ENCODE measurements around the gene CCL13. TPM values are rescaled to one million over a fixed set of nuclear protein-coding genes. Genes with fewer than 3 reads are reported as not detected.

Gene CCL13
- polyA plus RNA-seq, 3 donors, result not detected

DNA sequence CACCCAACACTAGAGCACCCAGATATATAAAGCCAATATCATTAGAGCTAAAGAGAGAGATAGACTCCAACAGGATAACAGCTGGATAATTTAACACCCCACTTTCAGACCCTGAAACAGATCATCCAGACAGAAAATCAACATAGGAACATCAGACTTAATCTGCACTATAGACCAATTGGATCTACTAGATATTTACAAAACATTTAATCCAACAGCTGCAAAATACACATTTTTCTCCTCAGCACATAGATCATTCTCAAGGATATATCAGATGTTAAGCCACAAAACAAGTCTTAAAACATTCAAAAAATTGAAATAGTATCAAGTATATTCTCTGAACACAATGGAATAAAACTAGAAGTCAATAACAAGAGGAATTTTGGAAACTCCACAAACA is 4.1 kb upstream of the CCL13 start:
- H4K20me1 ChIP-seq (ENCODE audit: insufficient read depth, low read length), result no peaks in the 10 kb centered on the region
- intact Hi-C loops (cut with micrococcal nuclease), result no loop called here
- Mint-ChIP-seq H3K36me3 (no peaks in the 10 kb centered on the region), H3K27me3 (ENCODE audit: low read depth in 3 of 3) (peaks cover 0 to 2% (median 1%) of the 10 kb centered on the region in 3 donors), H3K4me1 (peaks cover 15% of the 10 kb centered on the region), H3K27ac (no peak overlapping the region), H3K9me3 (peaks cover 0 to 5% (median 3%) of the 10 kb centered on the region in 7 donors), H3K4me3 (no peak overlapping the region)
- H3K4me2 ChIP-seq (replicated peaks; ENCODE audit: extremely low read depth, low read length, poor library complexity, severe bottlenecking), result no peak overlapping the region
- H3K27me3 ChIP-seq (ENCODE audit: control insufficient read depth in 2 of 2, insufficient read depth in 2 of 2, low read length in 2 of 2), result peaks cover 0 to 2% of the 10 kb centered on the region in 2 donors
- H3K36me3 ChIP-seq (replicated peaks in 1 of 2; ENCODE audit: control insufficient read depth in 1 of 2, insufficient read depth in 2 of 2, low read length in 2 of 2), result no peaks in the 10 kb centered on the region
- peaks cover 5 to 12% of the 10 kb centered on the region in 2 donors for H3K4me1 ChIP-seq (ENCODE audit: control insufficient read depth in 1 of 2, insufficient read depth in 2 of 2, low read length in 2 of 2)
- DNase-seq, result no peak
- H3K79me2 ChIP-seq (ENCODE audit: insufficient read depth, low read length), result no peaks in the 10 kb centered on the region
- TF ChIP-seq, protein P1, sequence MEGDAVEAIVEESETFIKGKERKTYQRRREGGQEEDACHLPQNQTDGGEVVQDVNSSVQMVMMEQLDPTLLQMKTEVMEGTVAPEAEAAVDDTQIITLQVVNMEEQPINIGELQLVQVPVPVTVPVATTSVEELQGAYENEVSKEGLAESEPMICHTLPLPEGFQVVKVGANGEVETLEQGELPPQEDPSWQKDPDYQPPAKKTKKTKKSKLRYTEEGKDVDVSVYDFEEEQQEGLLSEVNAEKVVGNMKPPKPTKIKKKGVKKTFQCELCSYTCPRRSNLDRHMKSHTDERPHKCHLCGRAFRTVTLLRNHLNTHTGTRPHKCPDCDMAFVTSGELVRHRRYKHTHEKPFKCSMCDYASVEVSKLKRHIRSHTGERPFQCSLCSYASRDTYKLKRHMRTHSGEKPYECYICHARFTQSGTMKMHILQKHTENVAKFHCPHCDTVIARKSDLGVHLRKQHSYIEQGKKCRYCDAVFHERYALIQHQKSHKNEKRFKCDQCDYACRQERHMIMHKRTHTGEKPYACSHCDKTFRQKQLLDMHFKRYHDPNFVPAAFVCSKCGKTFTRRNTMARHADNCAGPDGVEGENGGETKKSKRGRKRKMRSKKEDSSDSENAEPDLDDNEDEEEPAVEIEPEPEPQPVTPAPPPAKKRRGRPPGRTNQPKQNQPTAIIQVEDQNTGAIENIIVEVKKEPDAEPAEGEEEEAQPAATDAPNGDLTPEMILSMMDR (IDR thresholded peaks at IDR 0.05), result no peak
- H3K9me3 ChIP-seq (replicated peaks in 1 of 2; ENCODE audit: control insufficient read depth in 1 of 2, insufficient read depth in 1 of 2, low read length in 2 of 2), result no peaks in the 10 kb centered on the region
- no peak overlapping the region for H3K27ac ChIP-seq (ENCODE audit: low read depth in 1 of 2, low read length in 2 of 2)
- H2AFZ ChIP-seq (ENCODE audit: insufficient read depth, low read depth, low read length, poor library complexity, severe bottlenecking), result no peak overlapping the region
- H3K9ac ChIP-seq (ENCODE audit: insufficient read depth, low read length, poor library complexity, severe bottlenecking), result no peak overlapping the region
- no peak overlapping the region for H3K4me3 ChIP-seq (replicated peaks in 1 of 3; ENCODE audit: low read depth in 2 of 3, low read length in 3 of 3)

DNA sequence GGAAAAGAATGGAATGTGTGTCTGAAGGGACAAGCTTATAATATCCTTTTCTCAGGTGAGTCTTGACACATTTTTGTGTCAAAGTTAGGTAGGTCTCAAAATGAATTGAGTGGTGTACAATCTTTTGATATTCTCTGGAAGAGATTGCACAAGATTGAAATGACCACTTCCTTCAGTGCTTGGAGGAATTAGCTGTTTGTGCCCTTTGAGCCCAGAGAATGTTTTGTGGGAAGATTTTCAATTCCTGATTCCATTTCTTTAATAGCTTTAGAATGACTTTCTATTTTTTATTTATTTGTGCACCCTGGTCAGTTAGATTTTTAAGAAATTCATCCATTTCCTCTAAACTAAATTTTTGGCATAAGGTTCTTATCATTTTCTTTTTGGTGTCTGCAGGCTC is 1.6 kb upstream of the CCL13 start:
- Histone ChIP-seq H3K79me2 (ENCODE audit: insufficient read depth, low read length) (no peaks in the 10 kb centered on the region), H3K9me3 (replicated peaks in 1 of 2; ENCODE audit: control insufficient read depth in 1 of 2, insufficient read depth in 1 of 2, low read length in 2 of 2) (no peaks in the 10 kb centered on the region), H2AFZ (ENCODE audit: insufficient read depth, low read depth, low read length, poor library complexity, severe bottlenecking) (no peak overlapping the region), H3K36me3 (replicated peaks in 1 of 2; ENCODE audit: control insufficient read depth in 1 of 2, insufficient read depth in 2 of 2, low read length in 2 of 2) (no peaks in the 10 kb centered on the region), H4K20me1 (ENCODE audit: insufficient read depth, low read length) (no peaks in the 10 kb centered on the region), H3K4me2 (replicated peaks; ENCODE audit: extremely low read depth, low read length, poor library complexity, severe bottlenecking) (no peak overlapping the region), H3K27me3 (ENCODE audit: control insufficient read depth in 2 of 2, insufficient read depth in 2 of 2, low read length in 2 of 2) (no peaks in the 10 kb centered on the region), H3K27ac (ENCODE audit: low read depth in 1 of 2, low read length in 2 of 2) (no peak overlapping the region), H3K4me1 (ENCODE audit: control insufficient read depth in 1 of 2, insufficient read depth in 2 of 2, low read length in 2 of 2) (peaks cover 5 to 12% of the 10 kb centered on the region in 2 donors), H3K4me3 (replicated peaks in 1 of 3; ENCODE audit: low read depth in 2 of 3, low read length in 3 of 3) (no peak overlapping the region), H3K9ac (ENCODE audit: insufficient read depth, low read length, poor library complexity, severe bottlenecking) (no peak overlapping the region)
- intact Hi-C loops (cut with micrococcal nuclease), result loop anchor here in 1 of 2 donors (5.0 kb wide), 1 partner anchor 32 kb away; no protein-coding TSS in a partner anchor
- DNase-seq, result no peak
- TF ChIP-seq, protein P1 (IDR thresholded peaks at IDR 0.05), result no peak
- peaks cover 1 to 2% (median 2%) of the 10 kb centered on the region in 3 donors for H3K27me3 Mint-ChIP-seq (ENCODE audit: low read depth in 3 of 3)
- H3K4me3 Mint-ChIP-seq, result no peak overlapping the region
- H3K36me3 Mint-ChIP-seq, result no peaks in the 10 kb centered on the region
- H3K27ac Mint-ChIP-seq, result no peak overlapping the region
- H3K9me3 Mint-ChIP-seq, result peaks cover 0 to 5% (median 3%) of the 10 kb centered on the region in 7 donors
- peaks cover 15% of the 10 kb centered on the region for H3K4me1 Mint-ChIP-seq

All from CD14-positive monocyte (primary cell).